HG03064 (cell line): ENCODE results near the gene NRGN.
"Not testable (repeated sequence)": the region's sequence is repeated elsewhere in the genome, so short reads cannot be mapped to it uniquely, and the experiment has no call there.

Source experiments
- ATAC-seq: cut with Tn5 transposase; IDR thresholded peaks from one replicate; pipeline ENCODE4 v1.9.1; 2021; ENCODE audit warnings: low read depth; ENCODE audit not compliant: unreplicated experiment

The NRGN gene

DNA sequence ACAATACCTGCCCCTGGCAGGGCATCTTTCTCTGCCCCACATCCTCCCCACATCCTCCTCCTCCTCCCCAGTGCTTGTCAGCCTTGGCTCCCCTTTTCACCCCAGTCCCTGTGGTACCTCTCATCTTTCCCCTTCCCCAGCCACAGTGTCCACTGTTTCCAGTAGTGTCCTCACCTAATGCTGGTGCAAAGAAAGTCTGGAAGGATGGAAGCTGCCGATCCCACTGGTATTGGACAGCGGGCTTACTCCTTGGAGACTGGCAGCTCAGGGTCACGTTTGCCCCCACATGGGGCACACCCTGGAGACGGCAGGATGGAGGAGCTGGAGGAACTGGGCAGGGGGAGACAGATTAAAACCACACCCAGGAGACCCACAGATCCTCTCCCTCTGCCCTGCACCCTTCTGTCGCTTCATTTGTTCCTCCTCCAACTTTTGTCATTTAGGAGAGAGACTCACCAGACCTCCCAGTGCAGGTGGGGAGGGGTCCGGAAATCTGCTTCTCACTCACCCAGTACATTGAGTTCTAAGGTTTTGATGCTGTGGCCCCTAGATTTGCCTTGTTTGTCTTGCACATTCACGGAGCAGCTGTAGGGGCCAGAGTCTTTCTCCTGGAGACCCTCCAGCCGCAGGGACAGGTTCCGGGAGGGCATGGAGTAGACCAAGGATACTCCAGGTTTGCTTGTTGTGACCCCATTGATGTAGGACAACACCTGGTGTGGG, 16.5 kb downstream of the NRGN start:
- no peak for ATAC-seq

DNA sequence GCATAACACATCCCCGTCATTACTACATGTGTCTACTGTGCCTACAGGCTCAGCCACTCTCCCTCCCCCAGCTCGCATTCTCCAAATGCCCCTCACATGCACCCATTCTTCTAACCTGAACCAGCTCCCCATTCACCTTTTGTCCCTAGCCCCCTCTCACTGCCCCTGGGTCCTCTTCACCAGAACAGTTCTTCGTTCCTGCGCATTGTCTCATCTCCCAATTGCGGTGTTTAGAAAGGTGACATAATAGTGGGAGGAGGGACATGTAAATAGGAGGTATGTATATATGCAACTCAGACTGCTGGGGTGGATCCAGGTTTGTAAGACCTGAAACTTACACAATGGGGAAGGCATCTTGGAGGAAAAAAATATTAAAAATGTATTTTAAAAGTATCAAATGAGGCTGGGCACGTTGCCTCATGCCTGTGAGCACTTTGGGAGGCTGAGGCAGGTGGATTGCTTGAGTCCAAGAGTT, 17.0 kb downstream of the NRGN start:
- no peak for ATAC-seq

DNA sequence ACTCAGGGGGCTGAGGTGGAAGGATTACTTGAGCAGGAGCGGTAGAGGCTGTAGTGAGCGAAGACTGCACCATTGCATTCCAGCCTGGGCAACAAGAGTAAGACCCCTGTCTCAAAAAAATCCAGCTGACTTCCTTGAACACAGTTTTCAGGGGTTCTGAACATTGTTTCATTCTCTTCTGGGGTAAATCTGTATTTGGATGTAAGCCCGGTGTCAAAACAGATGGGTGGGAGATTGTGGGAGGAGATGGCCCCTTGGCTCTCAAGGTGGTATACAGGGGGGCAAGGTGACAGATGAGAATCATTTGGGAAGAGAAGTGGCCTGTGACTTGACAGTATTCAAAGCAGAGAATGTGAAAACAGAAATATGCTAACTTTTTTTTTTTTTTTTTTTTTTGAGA, 17.6 kb downstream of the NRGN start:
- ATAC-seq = no peak

DNA sequence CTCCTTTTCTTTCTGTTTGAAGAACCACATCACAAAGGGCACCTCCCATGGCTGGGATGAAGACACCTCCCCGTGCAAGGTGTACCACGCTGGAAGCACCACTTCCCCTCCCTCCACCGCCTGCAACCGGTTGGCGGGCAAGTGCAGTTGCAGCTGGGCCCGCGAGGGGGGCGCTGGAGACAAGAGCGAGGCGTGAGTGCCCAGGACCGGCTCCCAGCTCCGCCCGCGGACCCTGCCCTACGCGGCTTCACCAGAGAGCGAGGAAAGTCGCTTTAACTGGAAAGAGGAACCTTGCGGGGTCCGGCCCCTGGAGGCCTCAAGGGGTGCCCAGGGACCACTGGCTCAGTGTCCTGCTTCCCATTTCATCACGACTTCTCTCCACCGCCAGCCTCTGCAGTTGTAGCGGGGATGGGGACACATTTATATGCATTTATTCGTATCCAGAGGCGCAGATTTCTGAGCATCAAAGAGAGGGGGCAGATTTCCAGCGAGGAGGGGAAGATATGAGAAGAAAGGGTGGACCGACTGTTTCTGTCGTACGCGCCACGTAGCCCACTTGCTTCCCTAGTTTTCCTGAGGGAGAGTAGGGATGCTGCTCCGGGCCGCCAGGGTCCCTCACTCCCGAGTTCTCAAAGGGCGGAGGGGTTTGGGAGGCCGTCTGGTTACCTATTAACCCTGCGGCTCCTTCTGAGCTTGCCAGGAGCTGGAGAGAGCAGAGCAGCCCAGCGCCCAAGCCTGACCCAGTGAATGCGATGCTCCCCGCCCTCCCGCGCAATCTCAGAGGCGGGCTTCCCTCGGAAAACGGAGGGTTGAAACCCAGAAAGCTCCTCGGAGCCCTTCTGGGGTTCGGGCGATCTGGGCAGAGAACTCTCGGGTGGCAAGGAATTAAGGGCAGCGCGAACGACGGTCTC, 18.9 kb downstream of the NRGN start:
- ATAC-seq = peak; percentile 46

DNA sequence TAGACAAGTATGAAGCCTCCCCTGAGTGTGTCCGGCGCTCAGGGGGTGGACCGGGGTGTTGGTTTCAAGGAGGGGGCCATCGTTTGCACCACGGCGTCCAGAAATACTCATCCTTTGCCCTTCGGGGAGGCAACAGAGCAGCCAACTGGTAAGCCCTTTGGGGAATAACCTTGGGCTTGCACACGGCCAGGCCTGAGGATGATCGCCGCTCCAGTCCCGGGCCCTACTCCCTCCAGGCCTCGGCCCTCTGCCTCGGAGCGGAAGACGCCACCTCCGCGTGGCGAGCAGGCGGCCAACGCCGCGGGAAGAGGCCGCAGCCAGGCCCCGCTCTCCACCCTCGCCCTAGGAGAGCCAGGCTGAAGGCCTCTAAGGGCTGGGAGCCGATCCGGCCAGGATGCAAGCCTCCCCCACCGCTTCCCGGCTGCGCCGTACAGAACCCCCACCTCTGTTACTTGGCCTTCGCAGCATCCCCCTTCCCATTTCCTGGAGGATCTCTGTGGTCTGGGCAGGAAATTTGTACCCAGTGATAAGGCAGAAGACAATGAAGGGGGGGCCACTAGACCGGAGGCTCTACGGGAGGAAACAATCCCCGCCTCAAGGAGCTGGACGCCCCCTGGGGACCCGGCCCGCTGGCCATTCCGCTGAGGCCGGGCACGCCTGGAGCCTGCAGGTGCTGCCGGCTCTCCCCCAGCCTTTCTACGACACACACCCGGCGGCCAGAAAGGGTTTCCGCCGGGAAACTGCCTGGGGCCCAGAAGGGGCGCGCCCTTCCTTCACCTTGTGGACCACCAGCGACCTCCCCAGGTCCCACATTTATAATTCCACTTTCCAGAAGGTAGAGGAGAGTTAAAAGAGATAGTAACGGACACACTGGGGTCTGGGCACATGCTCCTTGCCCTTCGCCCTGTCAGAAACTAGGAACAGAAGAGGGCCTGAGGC, 19.8 kb downstream of the NRGN start:
- peak; percentile 13 for ATAC-seq

DNA sequence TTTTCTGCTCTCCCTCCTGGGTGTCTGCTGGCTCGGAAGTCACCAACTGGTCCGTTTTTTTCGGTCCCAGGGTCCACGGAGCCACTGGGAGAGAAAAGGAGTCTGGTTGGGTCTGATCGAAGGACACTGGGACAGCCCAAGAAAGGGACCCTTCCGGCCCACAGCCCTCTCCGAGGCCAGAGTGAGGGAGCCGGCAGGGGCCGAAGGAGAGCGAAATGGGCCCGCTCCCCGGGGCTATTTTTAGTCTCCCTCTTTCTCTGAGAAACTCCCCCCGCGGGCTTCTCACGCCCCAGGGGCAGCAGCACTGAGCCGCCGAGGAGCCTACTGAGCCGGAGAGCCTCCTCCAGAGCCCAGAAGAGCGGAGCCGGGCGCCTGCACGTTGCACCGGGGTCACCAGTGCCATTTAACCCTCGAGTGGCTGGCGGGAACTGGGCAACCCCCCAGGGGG, 20.5 kb downstream of the NRGN start:
- ATAC-seq = peak; percentile 33

DNA sequence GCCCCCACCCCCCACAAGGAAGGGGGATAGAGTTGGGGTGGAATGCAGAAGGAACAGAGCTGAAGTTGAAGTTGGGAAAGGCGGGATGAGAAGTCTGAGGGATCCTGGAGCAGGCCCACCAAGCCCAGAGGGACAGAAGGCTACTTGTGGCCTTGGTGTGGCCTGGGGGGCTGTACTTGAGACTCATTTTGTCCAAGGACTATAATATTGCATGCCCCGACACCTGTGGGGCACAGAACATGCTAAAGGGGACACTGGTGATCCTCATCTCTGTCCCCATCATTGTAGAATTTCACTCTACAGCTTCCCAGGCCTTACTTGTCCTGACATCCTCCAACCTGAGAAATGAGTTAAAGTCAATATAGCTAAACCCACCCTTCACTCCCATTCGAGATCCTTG, 21.1 kb downstream of the NRGN start:
- ATAC-seq = no peak

DNA sequence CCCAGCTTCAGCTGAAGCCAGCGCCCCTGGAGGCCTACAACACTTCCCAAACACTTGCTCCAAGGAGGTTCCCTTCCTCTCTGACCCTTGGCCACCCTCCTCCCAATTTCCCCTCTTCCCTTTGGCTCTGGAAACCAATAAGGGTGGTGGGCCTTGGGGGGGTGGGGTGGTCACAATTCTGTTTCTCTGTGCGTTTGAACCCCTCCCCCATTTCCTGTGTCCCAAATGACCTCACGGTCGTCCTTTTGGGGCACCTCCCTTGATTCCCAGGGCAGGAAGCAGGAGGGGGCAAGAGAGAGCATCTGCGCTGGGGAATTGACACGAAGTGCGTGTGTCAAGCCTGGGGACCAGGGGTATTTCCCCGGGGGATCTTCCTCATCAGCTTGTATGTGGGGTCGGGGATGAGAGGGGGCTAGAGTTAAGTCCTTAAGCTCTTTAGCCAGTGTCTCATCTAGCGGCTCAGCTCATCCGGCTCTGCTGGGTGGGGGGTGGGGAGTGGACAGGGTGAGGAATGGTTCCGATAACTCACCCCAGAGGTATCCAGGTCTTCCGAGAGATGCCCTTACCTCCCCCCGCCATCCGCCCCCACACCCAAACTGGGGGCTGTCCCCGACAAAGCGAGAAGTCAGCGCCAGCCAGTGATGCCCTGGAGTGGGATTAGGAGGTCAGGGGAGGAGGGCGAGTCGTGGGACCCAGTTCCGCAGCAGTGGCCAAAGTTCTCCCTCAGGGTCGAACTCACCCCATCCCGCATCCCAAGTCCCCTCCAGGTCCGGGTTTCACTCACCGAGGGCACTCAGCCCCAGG, 21.8 kb downstream of the NRGN start:
- no peak for ATAC-seq

DNA sequence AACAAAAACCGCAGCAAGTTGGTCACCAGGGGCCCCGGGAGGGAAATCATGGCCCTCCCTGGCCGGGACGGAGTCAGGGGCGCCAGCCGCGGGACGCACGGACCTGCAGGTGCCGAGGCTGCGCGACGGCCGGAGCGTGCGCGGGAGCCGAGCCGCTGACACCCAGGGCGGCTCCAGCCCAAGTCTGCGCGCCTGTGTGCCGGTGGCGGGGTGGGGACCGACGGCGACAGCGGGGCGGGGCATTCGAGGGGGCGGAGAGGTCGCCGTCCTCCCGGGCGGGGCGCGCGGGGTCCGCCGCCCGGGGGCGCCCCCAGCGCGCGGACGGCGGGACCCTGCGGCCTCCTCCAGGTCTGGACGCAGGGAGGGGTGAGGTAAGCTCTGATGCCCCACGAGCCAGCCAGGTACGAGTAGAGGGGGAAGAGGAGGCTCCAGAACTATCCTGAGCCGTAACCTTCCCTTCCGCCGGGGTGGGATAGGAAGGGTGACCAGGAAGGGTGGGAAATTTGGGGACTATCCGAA, 22.4 kb downstream of the NRGN start, which contains the start of gene ESAM:
Gene ESAM, minus strand, starts transcription at position 186 of the 519 bp plus-strand sequence. Its CDS starts 136 bp downstream, at position 50.
- peak; percentile 52 for ATAC-seq

DNA sequence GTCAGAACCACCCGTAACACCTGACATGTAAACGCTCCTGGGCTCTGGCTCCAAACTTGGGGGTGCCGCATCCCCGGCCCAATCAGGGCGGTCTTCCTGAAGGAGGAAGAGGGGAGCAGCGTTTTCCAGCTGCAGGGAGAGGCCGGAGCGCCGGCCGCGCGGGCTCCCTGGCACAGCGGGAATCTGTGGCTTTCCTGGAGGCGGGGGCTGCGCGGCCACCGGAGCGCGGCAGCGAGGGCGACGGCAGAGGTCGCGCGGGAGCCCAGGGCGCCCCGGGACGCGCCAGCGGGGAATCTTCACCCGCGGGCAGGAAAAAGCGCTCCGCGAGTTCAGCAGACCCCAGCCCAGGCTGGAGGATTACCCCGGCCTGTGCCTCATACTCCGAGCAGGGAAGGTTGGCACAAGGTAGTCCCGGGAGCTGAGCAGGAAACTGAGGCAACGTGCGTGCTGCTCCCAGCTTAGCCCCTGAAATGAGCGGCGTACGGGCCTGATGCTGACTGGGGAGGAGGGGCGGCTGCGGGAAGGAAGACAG, 22.9 kb downstream of the NRGN start:
- ATAC-seq = peak; percentile 9

DNA sequence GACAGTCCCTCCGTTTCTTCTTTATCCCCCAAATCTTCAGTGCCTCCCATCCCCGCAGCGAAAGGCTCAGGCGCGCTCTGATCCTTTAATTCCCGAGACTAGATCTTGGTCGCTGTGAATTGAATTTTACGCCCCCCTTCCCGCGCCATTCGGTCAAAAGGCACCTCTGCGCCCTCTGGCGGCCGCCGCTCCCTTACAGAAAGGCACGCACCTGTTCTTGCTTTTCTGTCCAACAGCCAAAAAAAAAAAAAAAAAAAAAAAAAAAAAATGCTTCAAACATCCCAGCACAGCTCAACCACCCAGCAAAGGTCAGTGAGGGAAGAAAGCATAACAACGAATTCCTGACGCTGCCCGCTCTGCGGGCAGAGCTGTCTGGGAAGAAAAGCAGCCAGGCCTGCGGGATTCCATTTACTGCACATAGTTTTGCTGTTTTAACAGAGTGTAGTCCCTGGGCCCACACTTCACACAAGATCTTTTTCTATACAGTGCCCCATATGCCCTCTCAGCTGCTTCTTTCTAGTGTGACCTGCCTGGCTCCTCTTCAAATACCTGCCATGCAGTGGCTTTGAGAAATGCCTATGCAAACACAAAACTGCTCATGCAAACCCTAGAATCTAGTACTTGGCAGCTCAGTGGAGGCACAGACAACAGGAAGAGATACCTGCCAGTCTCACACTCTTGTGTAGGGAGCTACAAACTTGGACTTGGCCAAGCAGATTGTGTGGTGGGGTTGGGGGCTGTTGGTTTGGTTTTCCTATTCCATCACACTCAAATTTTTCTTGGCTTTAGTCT, 23.6 kb downstream of the NRGN start:
- ATAC-seq = no peak

DNA sequence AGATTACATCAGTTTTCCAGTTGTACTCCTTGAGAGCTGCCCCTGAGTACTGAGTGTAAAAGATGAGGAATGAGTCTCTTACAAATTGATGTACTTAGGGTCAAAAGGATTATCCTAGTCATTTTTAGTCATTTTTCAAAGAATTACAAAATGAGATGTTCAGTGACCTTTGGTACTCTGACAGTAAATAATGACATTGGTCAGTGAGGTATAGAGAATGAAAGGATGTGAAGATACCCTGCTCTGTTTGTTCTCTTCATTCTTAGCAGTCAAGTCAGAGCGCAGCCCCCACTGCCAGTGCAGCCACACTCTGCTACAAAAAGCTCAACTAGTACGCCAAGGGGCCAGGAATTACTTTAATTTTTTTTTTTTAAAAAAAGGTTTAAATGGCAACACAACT, 26.4 kb downstream of the NRGN start:
- ATAC-seq = no peak

DNA sequence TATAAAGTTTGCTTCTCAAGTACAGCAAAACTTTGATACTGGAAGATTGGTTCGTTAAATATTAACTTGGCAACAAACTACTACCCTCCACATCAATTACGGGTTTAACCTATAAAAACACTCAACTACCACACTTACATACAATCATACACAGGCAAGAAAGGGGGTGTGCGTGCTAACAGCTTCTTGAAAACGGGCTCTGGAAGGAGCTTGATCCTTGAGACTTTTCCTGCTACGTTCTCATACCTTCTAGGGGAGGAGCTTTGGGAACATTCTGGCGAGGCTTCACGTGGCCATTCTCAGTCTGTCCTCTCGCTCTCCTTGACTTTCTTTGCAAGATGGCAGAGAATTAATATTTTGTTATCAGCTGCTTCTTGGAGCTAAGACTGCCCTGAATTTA, 29.2 kb downstream of the NRGN start:
- ATAC-seq = no peak

DNA sequence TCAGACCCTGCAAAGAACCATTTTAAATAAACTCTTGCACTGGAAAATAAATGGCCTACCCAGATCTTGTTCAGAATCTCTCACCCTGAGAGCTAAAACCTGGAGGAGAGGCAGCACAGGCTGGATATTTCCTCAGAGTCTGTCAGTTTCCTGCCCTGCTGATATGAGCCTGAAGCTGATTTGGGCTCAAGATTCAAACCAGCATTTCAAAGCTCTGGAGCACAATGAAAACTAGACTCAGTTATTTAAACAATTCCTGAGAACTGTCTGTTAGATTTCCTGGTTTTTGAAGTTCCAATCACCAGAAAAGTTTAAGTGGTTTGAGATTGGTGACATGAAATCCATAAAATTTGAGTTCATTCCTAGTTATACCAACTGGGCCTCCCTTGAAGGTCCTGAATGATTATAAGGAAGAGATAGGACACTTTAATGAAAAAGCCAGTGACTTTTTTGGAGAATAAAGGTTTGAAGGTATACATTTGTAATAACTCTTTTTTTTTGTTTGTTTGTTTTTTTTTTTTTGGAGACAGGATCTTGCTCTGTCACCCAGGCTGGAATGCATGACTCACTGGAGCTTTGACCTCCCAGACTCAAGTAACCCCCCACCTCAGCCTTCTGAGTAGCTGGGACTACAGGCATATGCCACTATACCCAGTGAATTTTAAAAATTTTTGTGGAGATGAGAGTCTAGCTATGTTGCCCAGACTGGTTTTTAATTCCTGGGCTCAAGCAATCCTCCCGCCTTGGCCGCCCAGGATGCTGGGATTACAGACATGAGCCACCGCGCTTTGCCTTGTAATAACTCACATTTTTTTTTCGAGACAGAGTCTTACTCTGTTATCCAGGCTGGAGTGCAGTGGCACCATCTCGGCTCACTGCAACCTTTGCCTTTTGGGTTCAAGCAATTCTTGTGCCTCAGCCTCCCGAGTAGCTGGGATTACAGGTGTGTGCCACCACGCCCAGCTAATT, 30.3 kb downstream of the NRGN start:
- ATAC-seq = no peak

DNA sequence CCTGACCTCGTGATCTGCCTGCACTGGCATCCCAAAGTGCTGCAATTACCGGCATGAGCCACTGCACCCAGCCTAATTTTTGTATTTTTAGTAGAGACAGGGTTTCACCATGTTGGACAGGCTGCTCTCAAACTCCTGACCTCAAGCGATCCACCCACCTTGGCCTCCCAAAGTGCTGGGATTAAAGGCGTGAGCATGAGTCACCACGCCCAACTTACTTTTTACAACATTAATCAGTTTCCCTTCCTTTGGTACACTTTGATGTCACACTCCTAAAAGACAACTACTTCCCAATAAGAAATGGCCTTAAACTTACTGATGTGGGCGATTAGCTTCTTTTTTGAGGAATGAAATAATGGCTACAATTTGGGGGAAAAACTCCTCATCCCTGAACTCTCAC, 31.2 kb downstream of the NRGN start:
- not testable (repeated sequence) for ATAC-seq

DNA sequence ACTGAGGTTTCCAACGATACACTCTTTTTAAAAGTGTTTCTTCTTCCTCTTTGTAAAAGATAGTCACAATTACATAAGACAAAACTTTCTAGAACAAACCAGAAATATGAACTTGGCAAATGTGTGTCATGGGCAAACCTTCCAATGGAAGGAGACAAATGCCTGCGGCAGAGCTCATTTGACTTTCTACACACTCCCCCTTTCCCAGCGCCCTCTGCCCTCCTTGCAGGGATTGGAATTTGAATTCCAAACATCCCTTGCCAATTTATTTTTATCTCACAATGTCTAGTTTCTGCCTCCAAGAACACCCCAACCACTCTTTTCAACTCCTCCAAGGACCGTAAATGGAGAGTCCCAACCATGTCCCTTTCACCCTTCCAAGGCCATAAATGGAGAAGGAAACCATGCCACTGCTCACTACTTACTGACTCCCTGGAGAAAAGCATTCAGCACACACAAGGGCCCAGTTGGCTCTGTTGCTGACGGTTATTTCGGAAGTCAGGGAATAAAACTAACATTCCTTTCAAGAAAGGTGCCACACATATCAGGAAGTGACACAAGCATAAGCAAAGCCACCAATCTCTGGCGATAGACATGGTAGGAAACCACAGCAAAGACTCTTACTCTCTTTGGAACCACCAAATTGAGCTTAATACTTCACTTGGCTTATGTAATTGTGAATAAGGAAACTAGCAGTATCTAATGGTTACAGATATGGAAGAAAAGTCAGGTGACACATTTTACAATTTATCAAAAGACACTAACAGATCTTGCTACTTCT, 37.3 kb downstream of the NRGN start:
- ATAC-seq = no peak
